Skeletal muscle satellite cell (primary cell): Measurements from ENCODE around the gene ANK2.

Source experiments
- H3K27me3 ChIP-seq: 2 replicates; pipeline ENCODE4 v1.7.0; 2013; ENCODE audit warnings: low read length; ENCODE audit not compliant: control insufficient read depth, insufficient read depth
- H3K36me3 ChIP-seq: 2 replicates; pipeline ENCODE4 v1.7.0; 2013; ENCODE audit warnings: mild to moderate bottlenecking, control low read depth, low read length; ENCODE audit not compliant: insufficient read depth
- H3K4me1 ChIP-seq: 2 replicates; pipeline ENCODE4 v1.7.0; 2013; ENCODE audit warnings: low read length; ENCODE audit not compliant: control insufficient read depth, insufficient read depth
- H3K4me2 ChIP-seq: 2 replicates; pipeline ENCODE4 v1.7.0; 2013; ENCODE audit warnings: mild to moderate bottlenecking, low read length
- H3K4me3 ChIP-seq: 2 replicates; pipeline ENCODE4 v1.7.0; 2013; ENCODE audit warnings: low read length
- H3K9ac ChIP-seq: 2 replicates; pipeline ENCODE4 v1.7.0; 2013; ENCODE audit warnings: mild to moderate bottlenecking, low read depth, low read length, moderate library complexity
- H3K9me3 ChIP-seq: replicated peaks from 2 replicates; pipeline ENCODE4 v1.7.0; 2013; ENCODE audit warnings: mild to moderate bottlenecking, control low read depth, low read length

Gene ANK2

DNA sequence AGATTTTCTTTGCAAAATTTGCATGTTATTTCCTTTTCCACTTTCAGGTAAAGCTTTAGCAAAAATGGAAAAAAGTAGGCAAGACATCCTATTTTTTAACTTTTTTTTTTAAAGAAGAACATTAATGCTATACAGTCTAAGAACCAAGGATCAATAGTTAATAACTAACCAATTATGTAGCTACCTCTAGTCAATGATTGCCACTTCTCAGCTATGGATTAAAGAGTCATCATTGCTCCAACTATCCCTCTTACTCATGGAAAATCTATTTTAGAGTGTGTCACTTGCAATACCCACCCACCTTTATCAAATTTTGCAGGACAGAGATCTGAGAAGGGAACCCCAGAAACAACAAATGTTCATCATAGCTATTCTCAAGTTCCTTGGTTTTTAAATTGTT lies 223.1 kb downstream of the ANK2 start:
- H3K4me2 ChIP-seq = no peak overlapping the region
- no peaks in the 10 kb centered on the region for H3K4me1 ChIP-seq
- H3K9me3 ChIP-seq = no peaks in the 10 kb centered on the region
- H3K9ac ChIP-seq = no peak overlapping the region
- H3K36me3 ChIP-seq = no peaks in the 10 kb centered on the region
- H3K4me3 ChIP-seq = no peak overlapping the region
- no peaks in the 10 kb centered on the region for H3K27me3 ChIP-seq

DNA sequence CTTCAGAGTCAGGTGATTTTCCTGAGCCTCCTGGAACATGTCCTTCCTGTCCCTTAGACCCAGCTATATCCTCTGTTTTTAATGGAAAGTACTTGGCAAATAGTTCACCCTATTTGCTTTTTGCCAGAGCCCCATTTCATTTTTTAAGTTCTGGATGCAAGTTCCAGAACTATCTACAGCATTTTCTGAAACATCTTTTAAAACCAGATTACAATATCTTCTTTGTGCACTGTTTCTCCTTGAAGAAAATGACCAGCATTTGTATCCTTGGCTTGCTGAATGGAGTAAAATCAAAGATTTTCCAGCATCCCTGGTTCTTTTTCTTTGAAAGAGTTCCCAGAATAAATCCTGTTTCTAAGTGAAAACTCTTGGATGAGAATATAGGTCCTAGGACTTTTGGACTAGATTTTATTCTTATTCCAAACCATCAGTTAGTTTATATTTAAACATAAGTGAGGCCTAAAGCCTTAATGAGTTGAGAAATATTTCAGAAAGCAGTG lies 224.3 kb downstream of the ANK2 start:
- H3K4me1 ChIP-seq = no peaks in the 10 kb centered on the region

DNA sequence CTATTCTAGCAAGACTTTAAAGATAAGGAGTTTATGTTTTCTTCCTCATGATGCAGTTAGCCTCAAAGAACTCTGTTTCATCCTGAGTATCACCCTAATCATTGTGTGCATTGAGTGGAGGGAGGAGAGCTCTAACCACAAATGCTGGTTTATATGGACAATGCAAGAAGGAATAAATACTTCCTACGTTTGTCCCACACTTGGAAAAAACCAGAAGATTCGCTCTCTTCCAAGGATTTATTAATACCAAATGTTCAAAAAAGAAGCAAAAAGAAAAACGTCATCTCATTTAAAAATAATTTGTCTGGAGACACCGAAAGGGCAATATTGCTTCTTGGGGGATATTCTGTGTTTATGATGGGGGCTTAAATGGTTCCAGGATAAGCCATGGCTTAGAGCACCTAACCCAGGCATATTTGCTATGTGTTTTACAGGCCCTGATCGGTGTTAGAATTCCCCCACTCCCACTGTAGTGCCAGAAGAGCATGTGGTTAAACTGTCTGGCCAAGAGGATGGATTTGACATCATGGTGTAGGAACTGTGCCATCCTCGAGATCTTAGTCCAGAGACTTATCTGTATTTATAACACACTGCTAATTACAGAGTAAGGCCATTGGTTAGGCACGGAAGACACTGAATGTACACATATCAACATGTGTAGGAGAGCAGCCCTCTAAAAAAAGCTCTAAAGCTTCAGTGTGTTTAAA lies 227.2 kb downstream of the ANK2 start:
- Histone ChIP-seq H3K4me3 (no peak overlapping the region), H3K4me1 (no peaks in the 10 kb centered on the region), H3K27me3 (no peaks in the 10 kb centered on the region), H3K9me3 (no peaks in the 10 kb centered on the region), H3K4me2 (no peak overlapping the region), H3K9ac (no peak overlapping the region), H3K36me3 (no peaks in the 10 kb centered on the region)

More for the DNA sequence above, 224.3 kb downstream of the ANK2 start:
- no peak overlapping the region for H3K4me3 ChIP-seq
- H3K9ac ChIP-seq = no peak overlapping the region
- H3K27me3 ChIP-seq = no peaks in the 10 kb centered on the region
- no peak overlapping the region for H3K4me2 ChIP-seq
- no peaks in the 10 kb centered on the region for H3K36me3 ChIP-seq
- no peaks in the 10 kb centered on the region for H3K9me3 ChIP-seq

DNA sequence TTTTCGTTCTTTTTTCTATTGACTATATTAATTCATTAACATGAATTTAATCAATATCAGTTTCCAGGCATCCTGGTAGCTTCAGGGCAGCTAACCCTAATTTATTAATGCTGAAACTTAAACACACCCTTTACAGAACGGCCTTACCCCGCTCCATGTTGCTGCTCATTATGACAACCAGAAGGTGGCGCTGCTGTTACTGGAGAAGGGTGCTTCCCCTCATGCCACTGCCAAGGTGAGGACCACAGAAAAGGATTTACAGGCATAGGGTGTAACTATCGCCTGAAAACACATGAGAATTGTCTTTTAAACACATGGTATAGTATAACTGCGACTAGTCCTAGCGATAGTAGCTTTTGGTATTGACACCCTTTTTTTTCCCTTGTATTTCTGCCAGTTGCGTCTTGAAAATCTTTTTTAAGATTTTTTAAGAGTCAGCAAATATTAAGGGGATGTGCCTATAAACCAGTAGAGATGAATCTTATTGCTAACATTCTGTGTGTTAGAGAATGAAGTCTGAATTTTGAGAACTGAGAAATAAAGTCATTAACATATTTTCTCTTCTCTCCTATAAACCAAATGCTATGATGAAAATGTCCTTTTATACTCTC lies 229.0 kb downstream of the ANK2 start:
- Histone ChIP-seq H3K4me3 (no peak overlapping the region), H3K4me1 (no peaks in the 10 kb centered on the region), H3K9me3 (no peaks in the 10 kb centered on the region), H3K4me2 (no peak overlapping the region), H3K27me3 (no peaks in the 10 kb centered on the region), H3K36me3 (no peaks in the 10 kb centered on the region), H3K9ac (no peak overlapping the region)

DNA sequence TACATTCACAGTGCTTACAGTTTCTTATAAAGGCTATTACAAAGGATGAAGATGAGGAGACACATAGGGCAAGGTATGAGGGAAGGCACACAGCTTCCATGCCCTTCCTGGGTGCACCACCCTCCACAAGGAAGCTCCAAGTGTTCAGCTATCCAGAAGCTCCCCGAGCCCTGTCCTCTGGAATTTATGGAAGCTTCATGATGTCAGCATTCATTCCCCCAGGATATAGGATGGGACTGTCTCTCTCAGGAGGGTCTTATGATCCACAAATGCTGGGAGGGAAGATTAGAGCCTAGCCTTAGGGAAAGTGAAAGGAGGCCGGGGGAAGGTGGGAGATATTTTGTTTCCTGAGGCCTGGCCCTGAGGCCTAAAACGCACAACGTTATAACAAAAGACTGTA lies 236.0 kb downstream of the ANK2 start:
- no peak overlapping the region for H3K4me2 ChIP-seq
- no peaks in the 10 kb centered on the region for H3K27me3 ChIP-seq
- no peaks in the 10 kb centered on the region for H3K36me3 ChIP-seq
- H3K4me1 ChIP-seq = no peaks in the 10 kb centered on the region
- no peak overlapping the region for H3K9ac ChIP-seq
- no peak overlapping the region for H3K4me3 ChIP-seq
- no peaks in the 10 kb centered on the region for H3K9me3 ChIP-seq

DNA sequence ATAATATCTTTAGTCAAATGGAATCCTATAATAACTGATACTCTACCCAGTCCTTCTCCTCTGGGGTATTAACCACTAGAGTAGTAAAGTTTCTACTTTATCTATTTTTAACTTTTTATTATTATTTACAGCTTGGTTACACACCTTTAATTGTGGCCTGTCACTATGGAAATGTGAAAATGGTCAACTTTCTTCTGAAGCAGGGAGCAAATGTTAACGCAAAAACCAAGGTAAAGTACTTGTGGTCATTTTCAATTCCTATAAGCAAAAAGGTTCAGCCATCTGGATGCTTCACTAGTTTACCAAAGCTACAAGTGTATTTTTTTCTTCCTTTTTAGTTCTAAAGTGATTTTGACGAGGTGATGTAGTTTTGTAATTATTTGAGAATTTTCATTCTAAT lies 238.8 kb downstream of the ANK2 start:
- Histone ChIP-seq H3K9ac (no peak overlapping the region), H3K9me3 (no peaks in the 10 kb centered on the region), H3K4me3 (no peak overlapping the region), H3K4me1 (no peaks in the 10 kb centered on the region), H3K27me3 (no peaks in the 10 kb centered on the region), H3K4me2 (no peak overlapping the region), H3K36me3 (no peaks in the 10 kb centered on the region)

DNA sequence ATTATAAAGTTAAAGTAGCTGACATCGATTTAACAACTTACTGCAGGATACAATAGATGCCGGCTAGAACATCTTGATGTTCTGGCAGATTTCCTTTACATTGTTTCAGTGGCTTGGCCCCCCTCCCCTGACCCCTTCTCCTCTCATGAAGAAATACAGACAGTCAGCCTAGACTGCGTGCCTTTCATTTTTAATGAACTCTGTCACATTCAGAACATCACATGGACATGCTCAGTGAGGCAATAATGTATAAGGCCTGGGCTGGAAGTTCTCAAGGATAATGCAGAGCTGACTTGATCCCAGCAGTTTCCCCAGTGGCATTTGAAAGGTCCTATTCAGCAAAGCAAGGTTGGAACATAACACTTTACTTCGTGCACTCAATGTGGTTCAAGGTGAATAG lies 239.2 kb downstream of the ANK2 start:
- H3K4me1 ChIP-seq = no peaks in the 10 kb centered on the region
- no peaks in the 10 kb centered on the region for H3K9me3 ChIP-seq
- no peaks in the 10 kb centered on the region for H3K27me3 ChIP-seq
- H3K36me3 ChIP-seq = no peaks in the 10 kb centered on the region
- H3K4me3 ChIP-seq = no peak overlapping the region
- H3K9ac ChIP-seq = no peak overlapping the region
- H3K4me2 ChIP-seq = no peak overlapping the region

DNA sequence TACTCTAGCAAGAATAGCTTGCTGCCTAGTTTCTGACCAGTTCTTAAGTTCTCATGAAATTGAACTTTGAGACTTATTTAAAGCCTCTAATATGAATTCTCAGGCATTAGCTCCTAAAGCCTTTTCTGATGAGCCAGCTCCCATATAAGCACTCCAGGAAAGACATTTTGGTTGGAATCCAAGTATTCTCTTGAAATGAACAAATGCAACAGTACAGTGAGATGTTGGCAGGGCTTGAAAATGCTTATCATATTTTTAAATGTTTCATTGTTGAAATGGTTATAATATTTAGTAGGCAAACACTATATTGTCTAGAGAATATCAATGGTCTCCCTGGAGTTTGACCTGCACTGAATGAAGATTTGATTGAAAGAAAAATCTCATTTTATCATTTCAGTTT lies 240.3 kb downstream of the ANK2 start:
- no peak overlapping the region for H3K4me2 ChIP-seq
- H3K27me3 ChIP-seq = no peaks in the 10 kb centered on the region
- H3K36me3 ChIP-seq = no peaks in the 10 kb centered on the region
- H3K9me3 ChIP-seq = no peaks in the 10 kb centered on the region
- no peaks in the 10 kb centered on the region for H3K4me1 ChIP-seq
- H3K4me3 ChIP-seq = no peak overlapping the region
- H3K9ac ChIP-seq = no peak overlapping the region

DNA sequence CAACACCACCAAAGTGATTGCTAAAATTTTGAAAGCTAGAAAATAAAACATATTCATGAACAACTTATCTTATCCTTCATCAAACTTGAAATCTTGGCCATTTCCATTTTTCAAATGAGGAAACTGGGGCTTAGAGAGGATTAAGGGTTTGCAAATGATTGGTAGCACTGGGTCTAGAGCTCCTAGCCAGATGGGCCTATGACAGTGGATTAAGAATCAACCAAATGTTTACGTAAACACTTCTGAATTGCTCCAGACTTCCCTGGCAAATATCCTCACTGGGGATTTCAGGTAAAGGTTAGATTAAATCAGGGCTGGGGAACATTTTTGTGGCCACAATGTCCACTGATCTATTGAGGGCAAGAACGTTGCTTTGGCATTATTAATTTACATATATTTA lies 241.2 kb downstream of the ANK2 start:
- no peak overlapping the region for H3K9ac ChIP-seq
- H3K4me3 ChIP-seq = no peak overlapping the region
- H3K9me3 ChIP-seq = no peaks in the 10 kb centered on the region
- no peaks in the 10 kb centered on the region for H3K27me3 ChIP-seq
- H3K36me3 ChIP-seq = no peaks in the 10 kb centered on the region
- H3K4me2 ChIP-seq = no peak overlapping the region
- H3K4me1 ChIP-seq = no peaks in the 10 kb centered on the region

DNA sequence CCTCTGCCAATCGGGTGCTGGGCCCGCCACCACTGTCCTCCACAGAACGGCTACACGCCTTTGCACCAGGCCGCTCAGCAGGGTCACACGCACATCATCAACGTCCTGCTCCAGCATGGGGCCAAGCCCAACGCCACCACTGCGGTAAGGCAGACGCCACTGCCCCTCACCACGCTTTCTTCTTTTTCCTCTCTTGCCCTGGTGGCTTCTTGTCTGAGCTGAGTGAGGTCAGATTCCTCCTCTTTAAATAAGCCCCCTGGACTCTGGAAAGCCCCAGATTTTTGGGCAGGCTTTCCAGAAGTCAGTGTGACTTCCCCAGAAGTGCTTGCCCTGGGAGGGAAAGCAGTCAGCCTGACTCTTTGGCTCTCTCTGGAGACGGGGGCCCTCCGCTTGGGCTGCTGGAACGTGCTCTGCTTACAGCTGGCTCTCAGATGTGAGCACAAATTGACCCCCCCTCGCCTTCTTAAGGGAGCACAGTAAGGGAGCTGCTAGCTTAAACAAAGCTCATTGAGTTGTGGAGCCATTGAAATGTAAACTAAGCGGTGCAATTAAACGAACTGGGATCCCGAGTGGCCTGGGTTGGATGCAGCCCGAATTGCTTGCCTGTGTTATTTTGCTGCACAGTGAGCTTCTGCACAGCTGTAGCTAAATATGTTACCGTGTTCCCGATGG lies 243.1 kb downstream of the ANK2 start:
- no peaks in the 10 kb centered on the region for H3K4me1 ChIP-seq

DNA sequence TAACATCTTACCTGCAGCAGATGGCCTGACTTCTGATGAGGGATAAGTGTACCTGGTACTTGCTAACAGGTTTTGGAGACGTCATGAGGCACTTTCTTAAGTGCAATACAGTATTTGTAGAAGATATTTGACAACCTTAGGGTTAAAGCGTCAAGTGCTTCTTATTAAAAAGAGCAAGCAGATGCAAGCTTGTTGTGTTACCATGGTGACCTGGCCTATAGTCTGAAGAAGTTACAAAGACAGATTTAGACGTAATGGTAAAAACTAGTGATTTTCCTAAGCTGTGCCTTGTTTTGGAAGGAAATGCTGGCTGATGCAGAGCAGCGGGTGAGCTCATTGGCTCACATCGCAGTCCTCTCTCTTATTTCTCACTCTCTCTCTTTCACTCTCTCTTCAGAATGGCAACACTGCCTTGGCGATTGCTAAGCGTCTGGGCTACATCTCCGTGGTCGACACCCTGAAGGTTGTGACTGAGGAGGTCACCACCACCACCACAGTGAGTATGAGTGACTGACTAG lies 243.6 kb downstream of the ANK2 start:
- Histone ChIP-seq H3K4me3 (no peak overlapping the region), H3K4me2 (no peak overlapping the region), H3K9me3 (no peaks in the 10 kb centered on the region), H3K27me3 (no peaks in the 10 kb centered on the region), H3K9ac (no peak overlapping the region), H3K4me1 (no peaks in the 10 kb centered on the region), H3K36me3 (no peaks in the 10 kb centered on the region)

More for the DNA sequence above, 243.1 kb downstream of the ANK2 start:
- no peaks in the 10 kb centered on the region for H3K27me3 ChIP-seq
- no peaks in the 10 kb centered on the region for H3K9me3 ChIP-seq
- H3K4me2 ChIP-seq = no peak overlapping the region
- H3K36me3 ChIP-seq = no peaks in the 10 kb centered on the region
- no peak overlapping the region for H3K4me3 ChIP-seq
- H3K9ac ChIP-seq = no peak overlapping the region
